ENCODE data around the gene FARP1.

DNA sequence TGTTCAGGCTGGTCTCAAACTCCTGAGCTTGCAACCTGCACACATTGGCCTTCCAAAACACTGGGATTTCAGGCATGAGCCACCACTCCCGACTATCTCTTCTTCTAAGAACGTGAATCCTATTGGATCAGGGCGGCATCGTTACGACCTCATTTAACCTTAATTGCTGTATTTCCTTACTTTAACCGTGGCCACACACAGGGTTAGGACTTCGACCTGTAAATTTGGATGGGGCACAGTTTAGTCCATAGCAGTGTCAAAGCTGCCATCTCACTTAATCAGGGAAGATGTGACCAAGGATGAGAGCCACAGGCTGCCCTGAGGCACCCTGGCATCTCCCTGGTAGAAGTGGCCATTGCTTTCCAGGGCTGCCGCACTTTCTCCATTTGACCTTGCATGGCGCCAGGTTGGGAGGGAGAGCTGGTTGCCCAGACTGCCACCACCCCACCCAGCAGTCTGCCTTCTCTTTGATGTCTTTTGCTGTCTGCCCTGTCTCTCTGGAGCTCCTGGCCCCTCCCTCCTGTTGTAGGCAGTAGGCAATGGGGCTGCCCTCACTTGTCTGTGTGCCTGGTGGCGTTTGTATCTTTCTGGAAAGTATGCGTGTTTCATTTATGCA is 175.5 kb downstream of the FARP1 start:
- TF ChIP-seq CTCF (IDR thresholded peaks at IDR 0.05; ENCODE audit: low read depth, low read length, poor library complexity, severe bottlenecking) (no peak), EZH2phosphoT487 (IDR thresholded peaks at IDR 0.05; ENCODE audit: borderline replicate concordance, low read length) (no peak)

Measured in DOHH2 (cell line).